Peyer's patch (tissue), 4 donors: ENCODE results near the gene ATP1B2. TPM values are rescaled to one million over a fixed set of nuclear protein-coding genes. Genes with fewer than 3 reads are reported as not detected.

Experiments
- DNase-seq, 3 donors: peaks; one replicate each; pipeline ENCODE4 v3.0.0-alpha.2; 2017 to 2019
- H3K27ac ChIP-seq, 4 donors: fragments of 200-600 bp; sonication (generic); one replicate each; pipeline ENCODE4 v1.5.1; 2016 to 2019
- H3K27me3 ChIP-seq, 2 donors: fragments of 200-600 bp; sonication (generic); one replicate each; pipeline ENCODE4 v1.5.1; 2019
- H3K36me3 ChIP-seq, 3 donors: fragments of 200-600 bp; sonication (generic); one replicate each; pipeline ENCODE4 v1.5.1; 2016 to 2019
- H3K4me1 ChIP-seq, 4 donors: fragments of 200-600 bp; sonication (generic); one replicate each; pipeline ENCODE4 v1.5.1; 2016 to 2019
- H3K4me3 ChIP-seq, 4 donors: fragments of 200-600 bp; sonication (generic); 1 replicate in 3 of 4; 2 replicates in 1 of 4; pipeline ENCODE4 v1.5.1; 2016 to 2019; ENCODE audit warnings: mild to moderate bottlenecking in 1 of 4
- H3K9me3 ChIP-seq, 4 donors: fragments of 200-600 bp; sonication (generic); one replicate each; pipeline ENCODE4 v1.5.1; 2016 to 2019; ENCODE audit warnings: mild to moderate bottlenecking in 1 of 4
- POLR2A ChIP-seq, 2 donors: fragments of 450-650 bp; IDR thresholded peaks; one replicate each; pipeline ENCODE4 v1.5.1; 2017; ENCODE audit warnings: antibody characterized with exemption in 2 of 2, mild to moderate bottlenecking in 2 of 2, moderate library complexity in 2 of 2
- total RNA-seq, 4 donors: library from RNA; depleted of rRNA; stranded (reverse); fragments of >200 nt; gene quantifications; one replicate each; pipeline ENCODE4 v1.1.0, GENCODE V29; 2016
- TF ChIP-seq, protein P1 (sequence below), 6 experiments: fragments of 450-650 bp in 4 of 6; fragments of 200-600 bp in 2 of 6; sonication (generic) in 1 of 6; IDR thresholded peaks; one replicate each; pipeline ENCODE4 v1.5.1; 2017 to 2019; ENCODE audit warnings: antibody characterized with exemption in 6 of 6, mild to moderate bottlenecking in 3 of 6, moderate library complexity in 1 of 6

The ATP1B2 gene
- total RNA-seq, 4 donors from 2014 or later, result 0.47 TPM; not detected in 3

DNA sequence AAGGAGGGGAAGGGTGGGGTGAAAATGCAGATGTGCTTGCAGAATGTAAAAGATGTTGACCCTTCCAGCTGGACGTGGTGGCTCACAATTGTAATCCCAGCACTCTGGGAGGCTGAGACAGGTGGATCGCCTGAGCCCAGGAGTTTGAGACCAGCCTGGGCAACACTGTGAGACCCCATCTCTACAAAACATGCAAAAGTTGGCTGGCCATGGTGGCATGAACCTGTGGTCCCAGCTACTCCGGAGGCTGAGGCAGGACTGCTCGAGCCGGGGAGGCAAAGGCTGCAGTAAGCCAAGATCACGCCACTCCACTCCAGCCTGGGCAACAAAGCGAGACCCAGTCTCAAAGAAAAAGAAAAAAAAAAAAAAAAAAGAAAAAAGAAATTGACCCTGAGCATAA, 17.8 kb downstream of the ATP1B2 start:
- Histone ChIP-seq H3K27me3 (no peaks in the 10 kb centered on the region), H3K27ac (no peak overlapping the region), H3K4me3 (no peak overlapping the region), H3K4me1 (no peaks in the 10 kb centered on the region), H3K36me3 (peaks cover 0 to 72% (median 2%) of the 10 kb centered on the region in 3 donors), H3K9me3 (peaks cover 0 to 4% (median 2%) of the 10 kb centered on the region in 4 donors)
- TF ChIP-seq, protein P1, sequence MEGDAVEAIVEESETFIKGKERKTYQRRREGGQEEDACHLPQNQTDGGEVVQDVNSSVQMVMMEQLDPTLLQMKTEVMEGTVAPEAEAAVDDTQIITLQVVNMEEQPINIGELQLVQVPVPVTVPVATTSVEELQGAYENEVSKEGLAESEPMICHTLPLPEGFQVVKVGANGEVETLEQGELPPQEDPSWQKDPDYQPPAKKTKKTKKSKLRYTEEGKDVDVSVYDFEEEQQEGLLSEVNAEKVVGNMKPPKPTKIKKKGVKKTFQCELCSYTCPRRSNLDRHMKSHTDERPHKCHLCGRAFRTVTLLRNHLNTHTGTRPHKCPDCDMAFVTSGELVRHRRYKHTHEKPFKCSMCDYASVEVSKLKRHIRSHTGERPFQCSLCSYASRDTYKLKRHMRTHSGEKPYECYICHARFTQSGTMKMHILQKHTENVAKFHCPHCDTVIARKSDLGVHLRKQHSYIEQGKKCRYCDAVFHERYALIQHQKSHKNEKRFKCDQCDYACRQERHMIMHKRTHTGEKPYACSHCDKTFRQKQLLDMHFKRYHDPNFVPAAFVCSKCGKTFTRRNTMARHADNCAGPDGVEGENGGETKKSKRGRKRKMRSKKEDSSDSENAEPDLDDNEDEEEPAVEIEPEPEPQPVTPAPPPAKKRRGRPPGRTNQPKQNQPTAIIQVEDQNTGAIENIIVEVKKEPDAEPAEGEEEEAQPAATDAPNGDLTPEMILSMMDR (IDR thresholded peaks at IDR 0.05), result no peak
- no peak for TF ChIP-seq POLR2A (IDR thresholded peaks at IDR 0.05)
- DNase-seq, result no peak

- TF ChIP-seq POLR2A (IDR thresholded peaks at IDR 0.05), result no peak
- TF ChIP-seq, protein P1 (IDR thresholded peaks at IDR 0.05), result peak in 4 of 6 experiments; percentile 35 to 67 (median 64)
Measured at GRCh38 chr17:7673239-7673638, 22.5 kb downstream of the ATP1B2 start.

DNA sequence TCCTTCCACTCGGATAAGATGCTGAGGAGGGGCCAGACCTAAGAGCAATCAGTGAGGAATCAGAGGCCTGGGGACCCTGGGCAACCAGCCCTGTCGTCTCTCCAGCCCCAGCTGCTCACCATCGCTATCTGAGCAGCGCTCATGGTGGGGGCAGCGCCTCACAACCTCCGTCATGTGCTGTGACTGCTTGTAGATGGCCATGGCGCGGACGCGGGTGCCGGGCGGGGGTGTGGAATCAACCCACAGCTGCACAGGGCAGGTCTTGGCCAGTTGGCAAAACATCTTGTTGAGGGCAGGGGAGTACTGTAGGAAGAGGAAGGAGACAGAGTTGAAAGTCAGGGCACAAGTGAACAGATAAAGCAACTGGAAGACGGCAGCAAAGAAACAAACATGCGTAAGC, 24.2 kb downstream of the ATP1B2 start:
- H3K4me1 ChIP-seq, result no peaks in the 10 kb centered on the region
- DNase-seq, result no peak
- H3K4me3 ChIP-seq, result no peak overlapping the region
- TF ChIP-seq, protein P1 (IDR thresholded peaks at IDR 0.05), result no peak
- no peak for TF ChIP-seq POLR2A (IDR thresholded peaks at IDR 0.05)
- no peak overlapping the region for H3K27ac ChIP-seq
- H3K9me3 ChIP-seq, result peaks cover 0 to 8% (median 3%) of the 10 kb centered on the region in 4 donors
- no peaks in the 10 kb centered on the region for H3K27me3 ChIP-seq
- peaks cover 0 to 64% (median 3%) of the 10 kb centered on the region in 3 donors for H3K36me3 ChIP-seq

More at GRCh38 chr17:7673239-7673638, 22.5 kb downstream of the ATP1B2 start:
- Histone ChIP-seq H3K27me3 (no peaks in the 10 kb centered on the region), H3K4me1 (no peaks in the 10 kb centered on the region), H3K27ac (no peak overlapping the region), H3K4me3 (no peak overlapping the region), H3K36me3 (peaks cover 0 to 80% (median 3%) of the 10 kb centered on the region in 3 donors), H3K9me3 (peaks cover 0 to 8% (median 3%) of the 10 kb centered on the region in 4 donors)
- peak in 2 of 3 donors; percentile 53 to 74 for DNase-seq

DNA sequence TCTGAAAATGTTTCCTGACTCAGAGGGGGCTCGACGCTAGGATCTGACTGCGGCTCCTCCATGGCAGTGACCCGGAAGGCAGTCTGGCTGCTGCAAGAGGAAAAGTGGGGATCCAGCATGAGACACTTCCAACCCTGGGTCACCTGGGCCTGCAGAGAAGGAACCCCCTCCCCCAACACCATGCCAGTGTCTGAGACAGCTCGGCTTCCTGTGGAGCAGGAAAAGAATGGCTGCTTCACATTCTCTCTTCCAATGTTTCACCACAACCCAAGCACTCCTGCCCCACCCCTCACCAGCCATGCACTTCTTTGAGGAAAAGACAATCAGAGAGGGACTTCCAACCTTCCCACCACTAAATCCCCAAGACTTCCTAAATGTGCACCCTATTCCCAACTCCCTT, 25.8 kb downstream of the ATP1B2 start:
- Histone ChIP-seq H3K27ac (no peak overlapping the region), H3K4me3 (no peak overlapping the region), H3K27me3 (no peaks in the 10 kb centered on the region), H3K9me3 (peaks cover 0 to 8% (median 3%) of the 10 kb centered on the region in 4 donors), H3K4me1 (no peaks in the 10 kb centered on the region), H3K36me3 (peaks cover 0 to 48% (median 3%) of the 10 kb centered on the region in 3 donors)
- no peak for TF ChIP-seq POLR2A (IDR thresholded peaks at IDR 0.05)
- TF ChIP-seq, protein P1 (IDR thresholded peaks at IDR 0.05), result no peak
- no peak for DNase-seq

GRCh38 chr17:7677388-7678067, 26.8 kb downstream of the ATP1B2 start:
- H3K4me1 ChIP-seq, result no peaks in the 10 kb centered on the region
- peaks cover 0 to 38% (median 3%) of the 10 kb centered on the region in 3 donors for H3K36me3 ChIP-seq
- no peak overlapping the region for H3K27ac ChIP-seq
- no peak overlapping the region for H3K4me3 ChIP-seq
- no peaks in the 10 kb centered on the region for H3K27me3 ChIP-seq
- H3K9me3 ChIP-seq, result peaks cover 0 to 8% (median 3%) of the 10 kb centered on the region in 4 donors
- TF ChIP-seq POLR2A (IDR thresholded peaks at IDR 0.05), result no peak
- no peak for DNase-seq

- Histone ChIP-seq H3K27me3 (no peaks in the 10 kb centered on the region), H3K36me3 (no peaks in the 10 kb centered on the region), H3K4me3 (peak overlapping the region; percentile 73 to 95 (median 82)), H3K9me3 (no peaks in the 10 kb centered on the region), H3K27ac (peak overlapping the region; percentile 93 to 98 (median 96)), H3K4me1 (peaks cover 0 to 27% (median 11%) of the 10 kb centered on the region in 4 donors)
- DNase-seq, result no peak
- TF ChIP-seq, protein P1 (IDR thresholded peaks at IDR 0.05), result no peak
- no peak for TF ChIP-seq POLR2A (IDR thresholded peaks at IDR 0.05)
Measured at GRCh38 chr17:7684851-7685532, 34.3 kb downstream of the ATP1B2 start.
